Measurements from ENCODE around the gene WDPCP.

The WDPCP gene

DNA sequence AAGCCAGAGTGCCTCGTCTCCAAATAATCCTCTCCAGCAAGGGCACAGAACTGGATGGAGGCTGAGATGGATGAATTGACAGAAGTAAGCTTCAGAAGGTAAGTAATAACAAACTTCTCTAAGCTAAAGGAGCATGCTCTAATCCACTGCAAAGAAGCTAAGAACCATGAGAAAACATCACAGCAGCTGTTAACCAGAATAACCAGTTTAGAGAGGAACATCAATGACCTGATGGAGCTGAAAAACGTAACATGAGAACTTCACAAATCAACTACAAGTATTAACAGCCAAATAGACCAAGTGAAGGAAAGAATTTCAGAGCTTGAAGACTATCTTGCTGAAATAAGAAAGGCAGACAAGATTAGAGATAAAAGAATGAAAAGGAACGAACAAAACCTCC lies 32.3 kb downstream of the WDPCP start:
- in situ Hi-C loops (cut with HindIII; ENCODE audit: low sequenced_read_pairs), result no loop called here
- DNase-seq (ENCODE audit: low read depth), result no peak
- no peak overlapping the region for H3K4me3 ChIP-seq (ENCODE audit: low read depth, low read length)
- TF ChIP-seq, protein P1, sequence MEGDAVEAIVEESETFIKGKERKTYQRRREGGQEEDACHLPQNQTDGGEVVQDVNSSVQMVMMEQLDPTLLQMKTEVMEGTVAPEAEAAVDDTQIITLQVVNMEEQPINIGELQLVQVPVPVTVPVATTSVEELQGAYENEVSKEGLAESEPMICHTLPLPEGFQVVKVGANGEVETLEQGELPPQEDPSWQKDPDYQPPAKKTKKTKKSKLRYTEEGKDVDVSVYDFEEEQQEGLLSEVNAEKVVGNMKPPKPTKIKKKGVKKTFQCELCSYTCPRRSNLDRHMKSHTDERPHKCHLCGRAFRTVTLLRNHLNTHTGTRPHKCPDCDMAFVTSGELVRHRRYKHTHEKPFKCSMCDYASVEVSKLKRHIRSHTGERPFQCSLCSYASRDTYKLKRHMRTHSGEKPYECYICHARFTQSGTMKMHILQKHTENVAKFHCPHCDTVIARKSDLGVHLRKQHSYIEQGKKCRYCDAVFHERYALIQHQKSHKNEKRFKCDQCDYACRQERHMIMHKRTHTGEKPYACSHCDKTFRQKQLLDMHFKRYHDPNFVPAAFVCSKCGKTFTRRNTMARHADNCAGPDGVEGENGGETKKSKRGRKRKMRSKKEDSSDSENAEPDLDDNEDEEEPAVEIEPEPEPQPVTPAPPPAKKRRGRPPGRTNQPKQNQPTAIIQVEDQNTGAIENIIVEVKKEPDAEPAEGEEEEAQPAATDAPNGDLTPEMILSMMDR (IDR thresholded peaks at IDR 0.05; ENCODE audit: low read depth, low read length, missing control alignments), result no peak

DNA sequence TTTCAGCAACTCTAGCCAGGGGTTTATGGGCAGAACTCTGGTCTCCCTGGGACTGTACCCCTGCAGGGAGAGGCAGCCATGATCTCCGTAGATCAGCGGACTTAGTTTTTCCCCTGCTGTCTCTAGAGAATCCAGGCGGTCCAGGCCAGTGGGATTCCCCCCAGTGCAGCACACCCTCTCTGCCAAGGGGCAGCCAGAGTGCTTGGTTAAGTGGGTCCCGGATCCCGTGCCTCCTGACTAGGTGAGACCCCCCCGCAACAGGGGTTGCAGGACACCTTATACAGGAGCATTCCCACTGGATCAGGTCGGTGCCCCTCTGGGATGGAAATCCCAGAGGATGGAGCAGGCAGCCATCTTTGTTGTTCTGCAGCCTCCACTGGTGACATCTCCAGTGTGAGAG lies 33.0 kb downstream of the WDPCP start:
- in situ Hi-C loops (cut with HindIII; ENCODE audit: low sequenced_read_pairs), result no loop called here
- DNase-seq (ENCODE audit: low read depth), result no peak

DNA sequence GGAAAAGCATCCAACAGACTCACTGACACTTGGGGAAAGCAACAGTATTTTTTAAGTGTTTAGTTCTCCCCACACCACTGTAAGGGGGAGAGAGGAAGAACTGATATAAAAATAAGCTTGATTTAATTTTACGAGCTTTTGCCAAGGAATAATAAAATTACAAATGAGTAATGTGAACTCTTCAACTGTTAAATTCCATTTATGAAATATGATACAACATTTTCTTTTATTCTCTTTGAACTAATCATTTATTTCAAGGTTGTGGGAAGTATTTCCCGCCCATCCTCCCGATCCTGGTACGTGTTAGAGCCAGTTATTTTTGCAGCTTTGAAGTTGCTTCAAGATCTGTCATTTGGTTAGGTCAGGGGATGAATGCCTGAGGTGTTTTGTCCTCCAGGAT lies 35.2 kb downstream of the WDPCP start:
- no peak overlapping the region for H3K4me3 ChIP-seq (ENCODE audit: low read depth, low read length)
- in situ Hi-C loops (cut with HindIII; ENCODE audit: low sequenced_read_pairs), result no loop called here
- TF ChIP-seq, protein P1 (IDR thresholded peaks at IDR 0.05; ENCODE audit: low read depth, low read length, missing control alignments), result no peak
- peak; percentile 44 for DNase-seq (ENCODE audit: low read depth)

More for the DNA sequence above, 33.0 kb downstream of the WDPCP start:
- TF ChIP-seq, protein P1 (IDR thresholded peaks at IDR 0.05; ENCODE audit: low read depth, low read length, missing control alignments), result no peak
- H3K4me3 ChIP-seq (ENCODE audit: low read depth, low read length), result no peak overlapping the region

DNA sequence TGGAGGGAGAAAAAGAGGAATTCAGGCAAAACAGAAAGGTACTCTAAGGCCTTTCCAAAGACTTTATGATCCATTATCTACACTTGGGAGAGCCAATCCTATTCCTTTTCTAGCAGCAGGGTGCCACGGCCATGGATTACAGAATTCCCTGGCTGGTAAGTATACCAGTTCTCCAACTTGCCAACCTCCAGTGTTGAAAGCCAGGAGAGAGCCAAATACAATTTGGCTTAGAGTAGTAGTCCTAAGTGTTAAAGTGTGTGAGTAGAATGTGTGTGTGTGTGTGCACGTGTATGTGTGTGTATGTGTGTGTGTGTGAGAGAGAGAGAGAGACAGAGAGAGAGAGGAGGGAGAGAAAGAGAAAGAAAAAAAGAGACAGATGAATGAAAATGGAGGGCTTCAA lies 43.3 kb downstream of the WDPCP start:
- TF ChIP-seq, protein P1 (IDR thresholded peaks at IDR 0.05; ENCODE audit: low read depth, low read length, missing control alignments), result no peak
- no peak for DNase-seq (ENCODE audit: low read depth)
- no peak overlapping the region for H3K4me3 ChIP-seq (ENCODE audit: low read depth, low read length)
- in situ Hi-C loops (cut with HindIII; ENCODE audit: low sequenced_read_pairs), result no loop called here

DNA sequence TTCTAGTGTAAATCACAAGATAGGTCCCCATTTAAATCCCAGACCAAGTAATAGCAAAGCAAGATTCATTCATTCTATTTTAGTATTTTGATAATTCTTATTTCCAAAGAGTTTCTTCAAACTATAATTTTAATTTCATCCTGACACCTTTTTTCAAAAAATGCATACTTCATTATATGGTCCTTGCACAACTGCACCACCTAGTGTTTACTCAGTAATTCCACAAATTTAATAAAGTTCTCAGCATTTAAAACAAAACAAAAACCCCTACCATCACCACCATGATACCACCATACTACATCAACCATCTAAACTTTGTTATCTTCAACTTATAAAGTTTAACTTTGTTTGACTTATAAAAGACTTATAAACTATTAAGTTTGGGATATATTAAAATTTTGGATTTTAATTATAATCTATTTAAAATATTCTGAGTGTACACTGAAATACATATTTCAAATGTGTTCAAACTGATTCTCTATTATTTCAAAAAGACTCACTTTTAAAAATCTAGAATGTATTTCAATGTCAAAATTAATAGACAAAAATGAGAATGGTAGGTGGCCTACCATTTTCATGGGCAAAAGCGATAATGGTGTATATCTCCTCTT lies 44.2 kb downstream of the WDPCP start:
- peak; percentile 8 for DNase-seq (ENCODE audit: low read depth)
- H3K4me3 ChIP-seq (ENCODE audit: low read depth, low read length), result no peak overlapping the region
- TF ChIP-seq, protein P1 (IDR thresholded peaks at IDR 0.05; ENCODE audit: low read depth, low read length, missing control alignments), result peak; percentile 37
- in situ Hi-C loops (cut with HindIII; ENCODE audit: low sequenced_read_pairs), result no loop called here

DNA sequence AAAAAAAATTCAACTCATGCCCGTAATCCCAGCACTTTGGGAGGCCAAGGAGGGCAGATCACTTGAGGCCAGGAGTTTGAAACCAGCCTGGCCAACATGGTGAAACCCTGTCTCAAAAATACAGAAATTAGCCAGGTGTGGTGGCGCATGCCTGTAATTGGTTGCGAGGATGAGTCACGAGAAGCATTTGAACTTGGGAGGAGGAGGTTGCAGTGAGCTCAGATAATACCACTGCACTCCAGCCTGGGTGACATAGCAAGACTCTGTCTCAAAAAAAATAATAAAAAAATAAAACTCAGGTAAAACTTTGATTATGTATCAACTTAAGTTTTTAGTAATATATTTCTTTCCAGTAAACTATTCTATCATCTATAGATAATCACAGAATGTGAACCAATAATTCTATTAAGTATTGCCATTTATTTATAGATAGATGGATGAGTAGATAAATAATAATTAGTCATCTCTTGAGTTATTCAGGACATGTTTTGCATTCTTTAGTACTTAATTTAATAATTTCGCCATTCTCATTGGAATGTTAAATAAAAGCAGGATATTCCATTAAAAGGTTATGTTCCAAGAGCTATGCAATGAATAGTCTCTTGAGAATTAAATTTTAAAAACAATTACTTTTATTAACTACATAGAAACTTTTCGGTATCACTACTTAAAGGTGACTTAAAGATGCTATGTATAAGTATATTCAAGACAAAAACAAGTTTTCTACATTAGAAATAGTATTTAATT lies 48.7 kb downstream of the WDPCP start:
- TF ChIP-seq, protein P1 (IDR thresholded peaks at IDR 0.05; ENCODE audit: low read depth, low read length, missing control alignments), result no peak
- H3K4me3 ChIP-seq (ENCODE audit: low read depth, low read length), result no peak overlapping the region
- in situ Hi-C loops (cut with HindIII; ENCODE audit: low sequenced_read_pairs), result no loop called here
- DNase-seq (ENCODE audit: low read depth), result no peak
